Esophagus squamous epithelium (tissue), 5 donors: ENCODE measurements around the gene HIPK4. TPM values are rescaled to one million over a fixed set of nuclear protein-coding genes. Genes with fewer than 3 reads are reported as not detected.

Source experiments
- DNase-seq: peaks from one replicate; lab custom pipeline; 2025; lab: John Stamatoyannopoulos, UW
- H3K27ac ChIP-seq, 4 donors: fragments of 200-600 bp; sonication (generic); one replicate each; pipeline ENCODE4 v1.5.1; 2016 to 2019; ENCODE audit warnings: mild to moderate bottlenecking in 1 of 4
- H3K27me3 ChIP-seq, 4 donors: fragments of 200-600 bp; sonication (generic); 1 replicate in 3 of 4; 2 replicates in 1 of 4; pipeline versions ENCODE4 v1.5.1 to v1.6.0; 2017 to 2021; ENCODE audit warnings: antibody characterized with exemption in 1 of 4
- H3K36me3 ChIP-seq, 3 donors: fragments of 200-600 bp; sonication (generic); one replicate each; pipeline ENCODE4 v1.5.1; 2016 to 2019
- H3K4me1 ChIP-seq, 3 donors: fragments of 200-600 bp; sonication (generic); one replicate each; pipeline ENCODE4 v1.5.1; 2017 to 2019
- H3K4me3 ChIP-seq, 4 donors: fragments of 200-600 bp; sonication (generic); 1 replicate in 3 of 4; 2 replicates in 1 of 4; pipeline ENCODE4 v1.5.1; 2016 to 2019; ENCODE audit warnings: mild to moderate bottlenecking in 2 of 4, moderate library complexity in 1 of 4
- H3K9me3 ChIP-seq, 3 donors: fragments of 200-600 bp; sonication (generic); one replicate each; pipeline ENCODE4 v1.5.1; 2016 to 2019
- CTCF ChIP-seq, 6 experiments: fragments of 450-650 bp in 4 of 6; fragments of 200-600 bp in 2 of 6; sonication (generic) in 2 of 6; IDR thresholded peaks; one replicate each; pipeline ENCODE4 v1.5.1; 2016 to 2019; ENCODE audit warnings: antibody characterized with exemption in 6 of 6, mild to moderate bottlenecking in 4 of 6, moderate library complexity in 4 of 6
- POLR2A ChIP-seq, 4 donors: fragments of 450-650 bp; IDR thresholded peaks; one replicate each; pipeline ENCODE4 v1.6.1; 2017; ENCODE audit warnings: antibody characterized with exemption in 4 of 4, mild to moderate bottlenecking in 4 of 4, moderate library complexity in 3 of 4
- WGBS, 2 donors: methylation state at CpG; one replicate each; pipeline ENCODE4 v1.1.5; 2018; 5-methylcytosine and 5-hydroxymethylcytosine counted together
- intact Hi-C: fragments of 100-400 bp; cut with DNase I; formaldehyde crosslinking; loops from one replicate; pipeline ENCODE4 v1.15.0; 2022
- total RNA-seq, 4 donors: library from RNA; depleted of rRNA; stranded (reverse); fragments of >200 nt; gene quantifications; one replicate each; pipeline ENCODE4 v1.1.0, GENCODE V29; 2016
- donor health status: DM: yes; HTN: yes; CAD: no.

Gene HIPK4
- total RNA-seq, 4 donors from 2014 or later = 0.19 TPM; not detected in 3

GRCh38 chr19:40344422-40344821 lies 45.6 kb downstream of the HIPK4 start:
- Histone ChIP-seq H3K27me3 (no peaks in the 10 kb centered on the region), H3K4me1 (peaks cover 11 to 48% (median 14%) of the 10 kb centered on the region in 3 donors), H3K36me3 (peaks cover 0 to 24% (median 0%) of the 10 kb centered on the region in 3 donors), H3K27ac (peak overlapping the region in 1 of 4 donors; percentile 65), H3K9me3 (no peaks in the 10 kb centered on the region), H3K4me3 (no peak overlapping the region)
- DNase-seq = no peak
- 68 to 72% methylated on average over 6 to 7 of the region's 7 CpGs for whole genome bisulfite sequencing, 2 donors
- intact Hi-C loops = no loop called here
- TF ChIP-seq CTCF (IDR thresholded peaks at IDR 0.05) (no peak), POLR2A (IDR thresholded peaks at IDR 0.05) (no peak)

- peak overlapping the region in 3 of 4 donors; percentile 58 to 72 (median 62) for H3K27ac ChIP-seq
- no peaks in the 10 kb centered on the region for H3K9me3 ChIP-seq
- 84 to 86% methylated on average over 10 to 11 of the region's 11 CpGs for WGBS, 2 donors
- DNase-seq = no peak
- peaks cover 8 to 41% (median 14%) of the 10 kb centered on the region in 3 donors for H3K4me1 ChIP-seq
- H3K27me3 ChIP-seq = no peaks in the 10 kb centered on the region
- no peak overlapping the region for H3K4me3 ChIP-seq
- peaks cover 0 to 36% (median 0%) of the 10 kb centered on the region in 3 donors for H3K36me3 ChIP-seq
- TF ChIP-seq POLR2A (IDR thresholded peaks at IDR 0.05) (no peak), CTCF (IDR thresholded peaks at IDR 0.05) (no peak)
- intact Hi-C loops = no loop called here
Measured at GRCh38 chr19:40342644-40343311, 47.2 kb downstream of the HIPK4 start.

- H3K36me3 ChIP-seq = peaks cover 0 to 36% (median 0%) of the 10 kb centered on the region in 3 donors
Measured at GRCh38 chr19:40341601-40342482, 48.1 kb downstream of the HIPK4 start.

GRCh38 chr19:40339018-40339728 lies 50.8 kb downstream of the HIPK4 start:
- no peak for DNase-seq
- 92 to 93% methylated on average over 4 of the region's 4 CpGs for WGBS, 2 donors
- Histone ChIP-seq H3K4me1 (peaks cover 0 to 14% (median 6%) of the 10 kb centered on the region in 3 donors), H3K36me3 (peaks cover 0 to 62% (median 0%) of the 10 kb centered on the region in 3 donors), H3K9me3 (no peaks in the 10 kb centered on the region), H3K27ac (no peak overlapping the region), H3K4me3 (no peak overlapping the region), H3K27me3 (no peaks in the 10 kb centered on the region)
- intact Hi-C loops = no loop called here
- no peak for TF ChIP-seq POLR2A (IDR thresholded peaks at IDR 0.05)
- TF ChIP-seq CTCF (IDR thresholded peaks at IDR 0.05) = no peak

More at GRCh38 chr19:40341601-40342482, 48.1 kb downstream of the HIPK4 start:
- intact Hi-C loops = no loop called here
- Histone ChIP-seq H3K27ac (peak overlapping the region; percentile 30 to 72 (median 60)), H3K9me3 (no peaks in the 10 kb centered on the region), H3K4me1 (peaks cover 0 to 32% (median 6%) of the 10 kb centered on the region in 3 donors), H3K27me3 (no peaks in the 10 kb centered on the region), H3K4me3 (no peak overlapping the region)
- DNase-seq = no peak
- TF ChIP-seq POLR2A (IDR thresholded peaks at IDR 0.05) (no peak), CTCF (IDR thresholded peaks at IDR 0.05) (no peak)
- WGBS, 2 donors = 61 to 73% methylated on average over 5 to 9 of the region's 9 CpGs
